Loucy (cell line): Measurements from ENCODE around the gene KCNJ6.

Source experiments
- EZH2phosphoT487 ChIP-seq: fragments of 200-600 bp; IDR thresholded peaks from 2 replicates; pipeline ENCODE4 v1.6.1; 2018; ENCODE audit warnings: antibody characterized with exemption, mild to moderate bottlenecking, moderate library complexity, borderline replicate concordance
- TF ChIP-seq, protein P1 (sequence below): fragments of 200-600 bp; sonication (generic); conservative IDR thresholded peaks from 2 replicates; pipeline ENCODE4 v1.5.1; 2014; ENCODE audit warnings: mild to moderate bottlenecking, antibody characterized with exemption, low read length

GRCh38 chr21:37939251-37939650, 23.0 kb upstream of the KCNJ6 start:
- TF ChIP-seq, protein P1, sequence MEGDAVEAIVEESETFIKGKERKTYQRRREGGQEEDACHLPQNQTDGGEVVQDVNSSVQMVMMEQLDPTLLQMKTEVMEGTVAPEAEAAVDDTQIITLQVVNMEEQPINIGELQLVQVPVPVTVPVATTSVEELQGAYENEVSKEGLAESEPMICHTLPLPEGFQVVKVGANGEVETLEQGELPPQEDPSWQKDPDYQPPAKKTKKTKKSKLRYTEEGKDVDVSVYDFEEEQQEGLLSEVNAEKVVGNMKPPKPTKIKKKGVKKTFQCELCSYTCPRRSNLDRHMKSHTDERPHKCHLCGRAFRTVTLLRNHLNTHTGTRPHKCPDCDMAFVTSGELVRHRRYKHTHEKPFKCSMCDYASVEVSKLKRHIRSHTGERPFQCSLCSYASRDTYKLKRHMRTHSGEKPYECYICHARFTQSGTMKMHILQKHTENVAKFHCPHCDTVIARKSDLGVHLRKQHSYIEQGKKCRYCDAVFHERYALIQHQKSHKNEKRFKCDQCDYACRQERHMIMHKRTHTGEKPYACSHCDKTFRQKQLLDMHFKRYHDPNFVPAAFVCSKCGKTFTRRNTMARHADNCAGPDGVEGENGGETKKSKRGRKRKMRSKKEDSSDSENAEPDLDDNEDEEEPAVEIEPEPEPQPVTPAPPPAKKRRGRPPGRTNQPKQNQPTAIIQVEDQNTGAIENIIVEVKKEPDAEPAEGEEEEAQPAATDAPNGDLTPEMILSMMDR = no peak
- no peak for TF ChIP-seq EZH2phosphoT487
